ENCODE data around the gene WDR36.

DNA sequence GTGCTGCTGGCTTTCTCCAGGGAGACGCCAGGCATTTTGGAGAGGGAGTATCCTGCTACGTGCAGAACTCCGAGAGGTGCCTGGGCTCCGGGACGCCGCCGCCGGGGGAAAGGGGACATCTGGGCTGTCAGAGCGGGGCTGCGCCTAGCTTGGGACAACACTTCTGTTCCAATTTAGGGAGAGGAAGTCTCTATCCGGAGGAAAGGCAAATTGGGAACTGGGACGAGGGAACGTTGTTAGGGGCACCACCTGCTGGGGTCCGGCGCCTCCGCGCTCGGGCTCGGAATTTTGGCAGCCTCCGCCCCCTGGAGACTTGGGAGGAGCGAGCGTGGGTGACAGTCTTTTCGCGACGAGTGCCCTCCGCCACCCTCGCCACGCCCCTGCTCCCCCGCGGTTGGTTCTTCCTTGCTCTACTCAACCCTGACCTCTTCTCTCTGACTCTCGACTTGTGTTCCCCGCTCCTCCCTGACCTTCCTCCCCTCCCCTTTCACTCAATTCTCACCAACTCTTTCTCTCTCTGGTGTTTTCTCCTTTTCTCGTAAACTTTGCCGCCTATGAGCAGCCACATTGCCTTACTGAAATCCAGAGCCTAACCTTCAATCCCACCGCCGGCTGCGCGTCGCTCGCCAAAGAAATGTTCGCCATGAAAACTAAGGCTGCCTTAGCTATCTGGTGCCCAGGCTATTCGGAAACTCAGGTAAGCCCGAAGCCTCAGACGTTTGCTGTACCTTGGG lies 19.0 kb upstream of the WDR36 start:
- TF ChIP-seq, protein P1, sequence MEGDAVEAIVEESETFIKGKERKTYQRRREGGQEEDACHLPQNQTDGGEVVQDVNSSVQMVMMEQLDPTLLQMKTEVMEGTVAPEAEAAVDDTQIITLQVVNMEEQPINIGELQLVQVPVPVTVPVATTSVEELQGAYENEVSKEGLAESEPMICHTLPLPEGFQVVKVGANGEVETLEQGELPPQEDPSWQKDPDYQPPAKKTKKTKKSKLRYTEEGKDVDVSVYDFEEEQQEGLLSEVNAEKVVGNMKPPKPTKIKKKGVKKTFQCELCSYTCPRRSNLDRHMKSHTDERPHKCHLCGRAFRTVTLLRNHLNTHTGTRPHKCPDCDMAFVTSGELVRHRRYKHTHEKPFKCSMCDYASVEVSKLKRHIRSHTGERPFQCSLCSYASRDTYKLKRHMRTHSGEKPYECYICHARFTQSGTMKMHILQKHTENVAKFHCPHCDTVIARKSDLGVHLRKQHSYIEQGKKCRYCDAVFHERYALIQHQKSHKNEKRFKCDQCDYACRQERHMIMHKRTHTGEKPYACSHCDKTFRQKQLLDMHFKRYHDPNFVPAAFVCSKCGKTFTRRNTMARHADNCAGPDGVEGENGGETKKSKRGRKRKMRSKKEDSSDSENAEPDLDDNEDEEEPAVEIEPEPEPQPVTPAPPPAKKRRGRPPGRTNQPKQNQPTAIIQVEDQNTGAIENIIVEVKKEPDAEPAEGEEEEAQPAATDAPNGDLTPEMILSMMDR (IDR thresholded peaks at IDR 0.05): no peak
- no peak for TF ChIP-seq POLR2A (IDR thresholded peaks at IDR 0.05)

Measured in upper lobe of left lung (tissue), 4 donors.